ENCODE data around the gene EMILIN3. TPM values are rescaled to one million over a fixed set of nuclear protein-coding genes. Genes with fewer than 3 reads are reported as not detected.

The EMILIN3 gene
- total RNA-seq, 2 experiments from 2014 or later = not detected

DNA sequence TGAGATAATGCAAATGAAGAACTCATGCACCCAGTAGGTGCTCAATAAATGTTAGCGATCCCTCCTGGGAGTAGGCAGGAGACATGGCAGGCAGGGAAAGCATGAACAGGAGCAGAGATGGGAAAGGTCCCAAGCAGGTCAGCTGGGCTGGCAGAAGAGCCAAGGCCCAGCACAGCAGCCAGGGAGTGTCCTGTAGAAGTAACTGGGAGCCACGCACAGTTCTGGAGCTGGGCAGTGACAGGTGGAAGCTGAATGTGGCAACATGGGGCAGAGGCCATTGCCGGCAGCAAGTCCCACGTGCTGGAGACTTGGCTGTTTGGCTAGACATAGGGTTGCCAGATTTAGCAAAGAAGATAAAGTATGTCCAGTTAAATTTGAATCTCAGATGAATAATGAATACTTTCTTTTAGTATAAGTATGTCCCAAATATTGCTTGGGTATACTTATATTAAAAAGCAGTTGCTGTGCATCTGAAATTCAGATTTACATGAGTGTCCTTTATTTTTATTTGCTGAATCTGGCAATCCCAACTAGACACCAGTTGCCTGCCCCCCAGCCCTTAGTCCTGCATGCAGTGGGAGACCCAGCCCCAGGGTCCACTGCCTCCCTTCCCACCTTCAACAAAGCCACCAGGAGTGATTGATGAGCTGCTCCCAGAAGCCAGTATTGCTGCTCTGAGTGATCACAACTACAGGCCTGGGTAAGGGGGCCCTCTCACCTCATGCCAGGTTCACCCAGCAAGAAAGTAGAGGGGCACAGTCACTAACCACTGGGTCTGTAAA, 29.7 kb downstream of the EMILIN3 start:
- no peak for ATAC-seq
- TF ChIP-seq, protein P1, sequence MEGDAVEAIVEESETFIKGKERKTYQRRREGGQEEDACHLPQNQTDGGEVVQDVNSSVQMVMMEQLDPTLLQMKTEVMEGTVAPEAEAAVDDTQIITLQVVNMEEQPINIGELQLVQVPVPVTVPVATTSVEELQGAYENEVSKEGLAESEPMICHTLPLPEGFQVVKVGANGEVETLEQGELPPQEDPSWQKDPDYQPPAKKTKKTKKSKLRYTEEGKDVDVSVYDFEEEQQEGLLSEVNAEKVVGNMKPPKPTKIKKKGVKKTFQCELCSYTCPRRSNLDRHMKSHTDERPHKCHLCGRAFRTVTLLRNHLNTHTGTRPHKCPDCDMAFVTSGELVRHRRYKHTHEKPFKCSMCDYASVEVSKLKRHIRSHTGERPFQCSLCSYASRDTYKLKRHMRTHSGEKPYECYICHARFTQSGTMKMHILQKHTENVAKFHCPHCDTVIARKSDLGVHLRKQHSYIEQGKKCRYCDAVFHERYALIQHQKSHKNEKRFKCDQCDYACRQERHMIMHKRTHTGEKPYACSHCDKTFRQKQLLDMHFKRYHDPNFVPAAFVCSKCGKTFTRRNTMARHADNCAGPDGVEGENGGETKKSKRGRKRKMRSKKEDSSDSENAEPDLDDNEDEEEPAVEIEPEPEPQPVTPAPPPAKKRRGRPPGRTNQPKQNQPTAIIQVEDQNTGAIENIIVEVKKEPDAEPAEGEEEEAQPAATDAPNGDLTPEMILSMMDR (IDR thresholded peaks at IDR 0.05) = no peak
- intact Hi-C loops (cut with micrococcal nuclease) = loop anchor here (5.0 to 10.0 kb wide), 2 partner anchors 102 to 200 kb away; partner anchors contain the start of gene PLCG1
- H3K9me3 Mint-ChIP-seq = no peaks in the 10 kb centered on the region
- H3K36me3 Mint-ChIP-seq (ENCODE audit: low read depth) = no peaks in the 10 kb centered on the region
- ChIA-PET CTCF (interaction anchor here (0.9 to 2.7 kb wide), 3 partner anchors 44 to 368 kb away, joined by 3 to 15 read pairs (median 4); no protein-coding TSS in a partner anchor), POLR2A (no interaction called here)
- no peak overlapping the region for H3K27ac Mint-ChIP-seq
- H3K27me3 Mint-ChIP-seq = peaks cover 6% of the 10 kb centered on the region
- peaks cover 7% of the 10 kb centered on the region for H3K4me1 Mint-ChIP-seq (ENCODE audit: low read depth)
- DNase-seq = no peak
- H3K4me3 Mint-ChIP-seq = no peak overlapping the region

DNA sequence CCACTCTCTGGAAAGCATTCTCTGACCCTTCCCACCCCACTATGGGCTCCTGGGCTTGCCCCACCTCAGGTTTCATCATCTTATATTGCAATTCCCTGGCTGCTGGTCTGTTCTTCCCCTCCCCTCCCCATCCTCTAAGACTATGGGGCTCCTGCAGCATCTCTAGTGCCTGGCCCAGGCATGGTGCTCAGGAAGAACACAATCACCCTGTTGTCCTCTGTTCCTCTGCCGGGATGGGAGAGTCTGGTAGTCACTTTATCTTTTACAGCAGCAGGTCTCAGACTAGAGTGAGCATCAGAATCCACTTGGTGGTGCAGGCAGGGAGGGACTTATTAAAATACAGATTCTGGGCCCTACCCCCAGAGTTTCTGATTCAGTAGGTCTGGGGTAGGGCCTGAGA, 31.0 kb downstream of the EMILIN3 start:
- no peaks in the 10 kb centered on the region for H3K9me3 Mint-ChIP-seq
- H3K36me3 Mint-ChIP-seq (ENCODE audit: low read depth) = no peaks in the 10 kb centered on the region
- POLR2A ChIA-PET = no interaction called here
- intact Hi-C loops (cut with micrococcal nuclease) = loop anchor here (5.0 to 10.0 kb wide), 2 partner anchors 101 to 198 kb away; partner anchors contain the start of gene PLCG1
- no peak overlapping the region for H3K27ac Mint-ChIP-seq
- CTCF ChIA-PET = no interaction called here
- no peak overlapping the region for H3K4me3 Mint-ChIP-seq
- no peak for DNase-seq
- H3K27me3 Mint-ChIP-seq = peaks cover 6% of the 10 kb centered on the region
- ATAC-seq = no peak
- peaks cover 6% of the 10 kb centered on the region for H3K4me1 Mint-ChIP-seq (ENCODE audit: low read depth)
- TF ChIP-seq, protein P1 (IDR thresholded peaks at IDR 0.05) = no peak

DNA sequence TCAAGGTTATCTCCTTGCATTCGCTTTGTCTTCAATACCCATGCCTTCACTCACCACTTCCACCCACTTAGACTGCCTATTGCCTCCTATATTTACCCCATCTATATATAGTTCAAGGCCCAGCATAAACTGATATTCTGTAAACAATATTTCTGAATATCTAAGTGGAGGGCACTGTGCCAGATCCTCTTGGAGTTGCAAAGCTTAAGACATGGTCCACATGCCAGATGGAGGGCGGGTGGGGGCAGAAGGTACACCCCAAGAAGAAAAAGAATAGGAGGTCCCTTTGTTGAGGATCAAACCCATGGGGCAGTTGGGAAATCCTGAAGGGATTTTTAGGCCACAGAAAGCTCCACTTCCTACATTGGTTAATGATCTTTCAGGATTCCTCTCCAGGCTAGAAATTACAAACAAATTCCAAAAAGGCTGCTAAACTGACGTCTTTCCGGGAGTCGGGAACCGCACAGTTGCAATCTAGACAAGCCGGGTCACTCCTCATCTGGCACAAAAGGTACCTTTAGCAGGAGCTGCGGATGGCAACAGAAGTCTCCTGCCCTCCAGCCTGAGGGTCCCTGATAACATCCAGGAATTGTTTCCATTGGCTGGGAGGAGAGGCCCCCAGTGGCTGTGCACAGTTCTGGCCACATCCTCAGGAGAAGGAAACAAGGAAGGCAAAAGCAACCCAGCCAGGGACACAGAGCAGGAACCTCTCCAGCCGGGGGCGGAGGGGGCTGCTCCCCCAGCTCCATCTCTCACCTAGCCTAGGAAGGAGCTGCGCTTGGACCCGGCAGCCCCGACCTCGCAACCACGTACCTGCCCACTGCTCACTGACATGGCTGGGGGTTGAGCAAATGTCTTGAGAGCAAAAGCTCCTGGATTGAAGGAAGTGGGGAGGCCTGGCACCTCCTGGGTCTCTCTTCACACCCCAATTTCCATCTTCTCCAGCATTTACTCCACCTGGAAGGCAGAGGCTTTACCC, 31.9 kb downstream of the EMILIN3 start:
- Mint-ChIP-seq H3K4me3 (no peak overlapping the region), H3K9me3 (no peaks in the 10 kb centered on the region), H3K4me1 (ENCODE audit: low read depth) (peaks cover 4% of the 10 kb centered on the region), H3K27ac (no peak overlapping the region), H3K36me3 (ENCODE audit: low read depth) (no peaks in the 10 kb centered on the region), H3K27me3 (peaks cover 6% of the 10 kb centered on the region)
- no peak for ATAC-seq
- POLR2A ChIA-PET = no interaction called here
- DNase-seq = no peak
- CTCF ChIA-PET = interaction anchor here (1.0 kb wide), 1 partner anchor 200 kb away, joined by 4 read pairs; no protein-coding TSS in a partner anchor
- TF ChIP-seq, protein P1 (IDR thresholded peaks at IDR 0.05) = no peak
- intact Hi-C loops (cut with micrococcal nuclease) = loop anchor here (5.0 to 10.0 kb wide), 2 partner anchors 100 to 197 kb away; partner anchors contain the start of gene PLCG1

DNA sequence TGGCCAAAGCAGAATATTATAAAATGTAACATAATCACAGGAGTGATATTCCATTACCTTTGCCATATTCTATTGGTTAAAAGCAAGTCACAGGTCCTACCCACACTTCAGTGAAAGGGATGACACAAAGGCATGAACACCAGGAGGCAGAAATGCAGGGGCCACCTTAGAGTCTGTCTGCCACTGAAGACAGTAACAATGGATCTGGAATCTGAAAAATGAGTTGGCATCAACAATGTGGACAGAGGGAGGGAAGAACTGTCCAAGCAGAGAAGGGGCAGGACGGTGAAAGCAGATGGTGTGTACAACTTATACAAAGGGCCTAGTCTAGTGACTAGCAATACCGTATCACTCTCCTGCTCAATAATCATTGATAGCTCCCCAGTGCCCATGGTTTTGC, 32.6 kb downstream of the EMILIN3 start:
- TF ChIP-seq, protein P1 (IDR thresholded peaks at IDR 0.05) = no peak
- ChIA-PET POLR2A (no interaction called here), CTCF (no interaction called here)
- Mint-ChIP-seq H3K27ac (no peak overlapping the region), H3K4me3 (no peak overlapping the region), H3K9me3 (no peaks in the 10 kb centered on the region), H3K36me3 (ENCODE audit: low read depth) (no peaks in the 10 kb centered on the region), H3K27me3 (peaks cover 2% of the 10 kb centered on the region), H3K4me1 (ENCODE audit: low read depth) (peaks cover 11% of the 10 kb centered on the region)
- no peak for ATAC-seq
- no peak for DNase-seq
- intact Hi-C loops (cut with micrococcal nuclease) = loop anchor here (10.0 kb wide), 1 partner anchor 99 kb away; no protein-coding TSS in a partner anchor
